Endothelial cell of umbilical vein (primary cell): ENCODE data around the gene ZNF669.
"Not testable (repeated sequence)": the region's sequence is repeated elsewhere in the genome, so short reads cannot be mapped to it uniquely, and the experiment has no call there.

Source experiments
- FOS ChIP-seq: IDR thresholded peaks from 2 replicates; pipeline ENCODE4 v1.6.1; 2011; ENCODE audit warnings: mild to moderate bottlenecking, low read length, moderate library complexity, borderline replicate concordance; ENCODE audit not compliant: insufficient read depth
- POLR2AphosphoS5 ChIP-seq: IDR thresholded peaks from 2 replicates; pipeline ENCODE4 v1.6.1; 2012; ENCODE audit warnings: low read depth, mild to moderate bottlenecking, control low read depth, low read length, moderate library complexity; ENCODE audit not compliant: insufficient read depth

- TF ChIP-seq POLR2AphosphoS5, FOS: not testable (repeated sequence)
These were observed 22.4 kb upstream of the ZNF669 start for GRCh38 chr1:247126601-247127000.
